ENCODE measurements around the gene BRI3BP.

DNA sequence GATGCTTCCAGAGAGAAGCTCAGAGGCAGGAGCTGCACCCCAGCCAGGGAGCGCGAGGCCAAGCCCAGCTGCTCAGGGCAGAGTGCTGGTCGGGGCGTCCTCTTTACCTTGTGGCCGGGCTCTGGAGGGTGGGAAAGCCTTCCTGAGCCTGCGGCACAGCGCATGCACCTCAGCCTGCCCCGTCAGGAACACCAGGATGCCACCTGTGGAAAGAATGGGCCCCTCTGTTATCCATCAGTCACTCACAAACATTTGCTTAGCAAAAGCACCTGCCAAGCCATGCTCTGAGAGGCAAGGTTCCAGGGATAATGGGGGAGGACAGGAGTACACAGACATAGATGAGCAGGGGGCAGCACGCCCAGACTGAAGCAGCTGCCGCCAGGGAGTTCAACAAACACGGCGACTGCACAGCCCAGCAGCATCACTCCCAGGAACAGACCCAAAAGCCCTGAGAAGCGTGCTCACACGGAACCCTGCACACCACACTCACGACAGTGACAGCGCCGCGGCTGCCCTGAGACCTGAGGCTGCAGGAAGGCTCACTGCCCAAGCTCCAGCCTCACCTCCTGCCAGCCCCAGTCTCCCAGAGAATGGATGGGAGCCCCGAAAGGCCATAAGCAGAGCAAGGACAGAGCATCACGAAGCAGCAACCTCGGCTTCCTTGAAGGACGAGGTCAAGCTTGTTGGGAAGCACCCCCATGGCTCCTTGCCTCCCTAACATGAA, 26.3 kb upstream of the BRI3BP start:
- TF ChIP-seq EZH2 (optimal IDR thresholded peaks at IDR 0.05; ENCODE audit: low read depth, low read length) (no peak), EZH2phosphoT487 (IDR thresholded peaks at IDR 0.05; ENCODE audit: low read length) (no peak)

Measured in MM.1S (cell line).